NCI-H1417 treated with DMSO at 0.1 percent for 48 hours (cell line): ENCODE results near the gene HDAC10.
"Not testable (repeated sequence)": the region's sequence is repeated elsewhere in the genome, so short reads cannot be mapped to it uniquely, and the experiment has no call there.

ENCODE experiments used
- DNase-seq: peaks from one replicate; lab custom pipeline; 2025; lab: John Stamatoyannopoulos, UW

Gene HDAC10

DNA sequence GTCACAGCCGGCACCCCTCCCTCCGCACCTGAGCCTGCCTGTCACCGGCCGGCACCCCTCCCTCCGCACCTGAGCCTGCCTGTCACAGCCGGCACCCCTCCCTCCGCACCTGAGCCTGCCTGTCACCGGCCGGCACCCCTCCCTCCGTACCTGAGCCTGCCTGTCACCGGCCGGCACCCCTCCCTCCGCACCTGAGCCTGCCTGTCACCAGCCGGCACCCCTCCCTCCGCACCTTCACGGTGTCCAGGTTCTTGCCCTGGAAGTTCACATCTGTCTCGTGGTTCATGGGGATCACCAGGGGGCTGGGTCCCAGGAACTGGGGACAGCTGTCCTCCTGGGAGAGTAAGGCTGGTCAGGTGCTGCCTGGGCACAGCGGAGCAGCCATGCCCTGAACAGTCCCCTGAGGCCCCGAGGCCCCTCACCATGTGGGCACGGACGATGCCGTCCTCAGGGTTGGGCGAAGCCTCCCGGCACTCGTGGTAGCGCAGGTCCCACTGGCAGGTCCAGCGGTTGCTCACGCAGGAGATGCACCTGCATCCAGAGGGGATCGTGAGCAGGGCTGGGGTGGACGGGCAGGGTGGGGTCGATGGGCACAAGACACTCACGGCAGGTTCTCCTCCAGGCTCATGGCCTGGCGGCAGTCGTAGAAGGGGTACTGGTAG is 34.6 kb upstream of the HDAC10 start:
- DNase-seq: no peak

DNA sequence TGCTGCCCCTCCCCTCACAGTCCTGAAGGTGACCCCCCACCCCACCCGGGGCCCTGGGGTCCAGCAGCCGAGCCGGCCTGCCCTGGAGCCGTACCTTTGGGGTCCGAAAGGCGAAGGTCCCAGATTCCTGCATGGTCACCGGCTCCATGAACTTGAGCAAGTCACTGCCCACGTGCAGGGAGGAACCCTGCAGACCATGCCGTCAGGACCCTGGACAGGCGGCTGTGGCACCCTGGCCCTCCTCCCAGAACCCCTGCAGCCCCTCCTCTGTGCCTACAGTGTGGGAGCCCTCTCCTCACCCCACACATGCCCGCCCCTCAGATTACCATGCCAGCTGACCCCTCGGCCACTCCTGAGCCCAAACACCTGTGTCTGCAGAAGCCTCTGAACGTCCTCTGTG is 33.4 kb upstream of the HDAC10 start:
- no peak for DNase-seq

DNA sequence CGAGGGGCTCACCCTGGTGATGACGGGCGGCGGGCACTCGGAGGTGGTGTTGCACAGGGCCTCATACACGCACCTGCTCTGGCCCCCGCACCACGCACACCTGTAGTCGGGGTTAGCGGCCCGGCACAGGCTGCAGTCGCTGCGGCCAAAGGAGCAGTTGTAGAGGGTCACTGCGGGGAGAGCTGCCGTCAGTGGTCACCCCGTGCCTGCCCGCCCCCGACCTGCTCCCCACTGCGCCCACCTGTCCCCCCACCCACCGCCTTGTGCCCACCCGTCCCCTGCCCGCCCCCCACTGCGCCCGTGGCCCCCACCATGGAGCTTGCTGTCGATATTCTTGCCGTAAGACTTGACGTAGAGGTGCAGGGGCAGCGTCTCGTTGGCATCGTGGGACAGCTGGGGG is 32.8 kb upstream of the HDAC10 start:
- DNase-seq: no peak

DNA sequence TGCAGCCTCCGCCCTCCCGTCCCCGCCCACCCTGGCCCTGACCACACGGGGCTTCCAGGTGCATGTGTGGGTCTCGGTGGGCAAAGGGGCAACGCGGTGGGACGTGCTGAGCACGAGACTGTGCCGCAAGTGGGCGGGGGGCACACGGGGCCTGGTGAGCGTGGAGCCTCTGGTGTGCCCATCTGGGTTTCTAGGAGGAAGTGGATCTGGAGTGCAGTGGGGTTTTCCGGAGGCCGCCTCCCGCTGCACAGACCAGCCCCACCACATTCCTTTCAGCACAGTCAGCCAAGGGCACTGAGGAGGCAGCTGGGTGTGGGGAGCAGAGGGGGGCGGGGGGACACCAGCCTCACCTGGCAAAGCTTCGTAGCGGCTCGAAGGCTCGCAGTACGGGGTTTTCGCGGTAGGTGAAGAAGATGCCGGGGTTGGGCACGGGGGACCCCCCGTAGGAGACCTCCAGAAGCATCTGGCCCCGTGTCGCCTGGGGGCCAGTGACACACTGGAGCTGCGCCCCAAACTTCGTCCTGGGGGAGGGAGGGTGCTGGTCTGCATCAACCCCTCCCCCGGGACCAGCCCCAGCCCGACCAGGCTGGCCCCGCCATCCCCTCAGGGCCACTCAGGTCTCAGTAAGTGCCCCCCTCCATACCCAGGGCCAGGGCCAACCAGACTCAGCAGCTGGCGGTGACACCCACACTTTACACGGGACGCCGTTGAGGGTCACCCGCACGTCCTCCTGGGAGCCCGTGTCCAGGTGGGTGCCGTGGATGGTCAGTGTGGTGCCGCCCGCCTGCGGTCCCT is 31.5 kb upstream of the HDAC10 start:
- no peak for DNase-seq

DNA sequence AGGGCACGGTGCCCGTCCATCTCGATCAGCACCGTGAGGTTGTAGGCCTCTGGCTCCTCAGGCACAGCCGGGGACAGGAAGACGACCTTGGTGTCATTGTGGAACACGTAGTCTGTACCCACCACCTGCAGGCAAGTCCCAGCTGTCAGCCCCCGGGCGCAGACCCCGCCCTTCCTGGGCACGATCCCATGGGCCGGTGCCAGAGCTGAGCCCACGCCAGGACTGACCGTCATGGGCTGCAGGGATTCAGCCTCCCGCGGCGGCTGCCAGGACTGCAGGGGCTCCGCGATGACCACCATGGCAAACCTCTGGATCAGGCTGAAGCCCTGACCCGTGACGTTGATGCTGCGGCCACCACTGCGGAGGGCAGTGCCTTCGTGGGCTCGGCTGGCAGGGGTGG is 30.9 kb upstream of the HDAC10 start:
- DNase-seq: no peak

DNA sequence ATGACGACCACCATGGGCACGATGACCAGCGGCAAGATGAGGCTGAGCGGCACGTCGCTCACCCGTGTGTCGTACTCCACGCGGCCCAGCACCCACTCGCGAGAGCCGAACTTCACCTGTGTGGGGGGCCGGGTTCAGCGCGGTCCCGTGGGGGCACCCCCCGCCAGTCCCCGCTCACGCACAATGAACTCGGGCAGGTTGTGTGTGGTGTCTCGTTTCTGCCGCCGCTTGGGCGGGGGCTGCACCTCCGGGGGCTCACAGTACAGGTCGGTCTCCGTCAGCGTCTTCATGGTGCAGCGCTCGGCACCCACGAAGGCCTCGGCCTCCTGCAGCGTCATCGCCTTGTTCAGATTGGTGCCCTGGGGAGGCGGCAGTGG is 30.3 kb upstream of the HDAC10 start:
- no peak for DNase-seq

DNA sequence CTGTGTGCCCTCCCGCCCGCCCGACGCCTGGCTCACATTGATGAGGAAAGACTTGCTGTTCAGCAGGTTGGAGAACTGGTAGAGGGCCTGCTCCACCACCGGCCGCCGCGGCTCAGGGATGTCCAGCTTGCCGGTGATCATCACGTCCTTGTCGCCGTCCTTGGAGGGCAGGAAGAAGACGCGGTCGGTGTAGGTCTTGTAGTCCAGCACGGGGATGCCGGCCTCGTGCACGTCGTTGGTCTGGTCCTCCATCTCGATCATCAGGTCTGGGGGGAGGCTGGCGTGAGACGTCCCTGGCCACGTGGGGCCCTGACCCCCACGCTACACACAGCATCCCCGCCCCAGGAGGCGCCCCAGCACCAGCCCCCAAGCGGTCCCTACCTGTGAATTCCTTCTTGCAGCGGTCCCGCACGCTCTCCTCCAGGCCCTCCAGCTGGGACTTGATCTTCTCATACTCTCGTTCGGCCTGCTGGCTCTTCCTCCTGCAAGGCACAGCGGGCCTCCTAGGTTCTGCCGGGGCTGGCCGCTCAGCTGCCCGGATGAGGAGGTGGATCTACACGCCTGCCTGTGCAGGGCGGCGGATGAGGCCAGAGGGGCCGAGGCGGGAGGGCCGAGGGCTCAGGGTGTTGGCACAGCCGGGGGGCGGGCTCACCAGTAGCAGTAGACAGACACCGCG is 29.8 kb upstream of the HDAC10 start:
- no peak for DNase-seq

DNA sequence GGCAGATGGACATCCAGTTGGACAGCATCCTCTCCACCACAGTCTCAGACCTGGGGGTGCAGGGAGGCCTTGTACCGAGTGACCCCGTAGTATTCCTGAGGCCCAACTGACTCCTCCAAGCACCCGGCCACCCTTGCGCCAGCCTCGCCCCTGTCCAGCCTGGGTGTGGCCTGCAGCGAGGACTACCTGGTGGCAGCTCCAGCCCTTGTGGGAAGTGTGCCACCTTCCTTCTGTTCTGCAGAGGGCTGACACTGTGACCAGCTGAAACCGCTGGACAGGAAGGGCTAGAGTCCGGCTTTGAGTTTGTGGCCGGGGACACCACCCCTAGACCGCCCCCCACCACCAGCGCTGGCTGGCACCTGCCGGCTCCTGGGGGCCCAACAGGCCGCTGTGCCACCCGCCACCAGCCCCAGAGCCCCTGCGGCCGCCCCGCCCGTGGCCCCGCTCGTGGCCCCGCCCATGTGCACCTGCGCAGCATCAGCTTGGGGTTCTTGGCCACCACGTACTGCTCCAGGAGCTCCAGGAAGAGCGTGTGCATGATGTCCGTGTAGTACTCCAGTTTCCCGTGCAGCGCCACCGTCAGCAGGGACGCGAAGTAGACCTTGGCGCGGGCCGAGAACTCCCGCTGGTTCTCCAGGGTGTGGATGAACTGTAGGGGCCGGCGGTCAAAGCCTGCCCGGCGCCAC is 29.1 kb upstream of the HDAC10 start:
- no peak for DNase-seq

DNA sequence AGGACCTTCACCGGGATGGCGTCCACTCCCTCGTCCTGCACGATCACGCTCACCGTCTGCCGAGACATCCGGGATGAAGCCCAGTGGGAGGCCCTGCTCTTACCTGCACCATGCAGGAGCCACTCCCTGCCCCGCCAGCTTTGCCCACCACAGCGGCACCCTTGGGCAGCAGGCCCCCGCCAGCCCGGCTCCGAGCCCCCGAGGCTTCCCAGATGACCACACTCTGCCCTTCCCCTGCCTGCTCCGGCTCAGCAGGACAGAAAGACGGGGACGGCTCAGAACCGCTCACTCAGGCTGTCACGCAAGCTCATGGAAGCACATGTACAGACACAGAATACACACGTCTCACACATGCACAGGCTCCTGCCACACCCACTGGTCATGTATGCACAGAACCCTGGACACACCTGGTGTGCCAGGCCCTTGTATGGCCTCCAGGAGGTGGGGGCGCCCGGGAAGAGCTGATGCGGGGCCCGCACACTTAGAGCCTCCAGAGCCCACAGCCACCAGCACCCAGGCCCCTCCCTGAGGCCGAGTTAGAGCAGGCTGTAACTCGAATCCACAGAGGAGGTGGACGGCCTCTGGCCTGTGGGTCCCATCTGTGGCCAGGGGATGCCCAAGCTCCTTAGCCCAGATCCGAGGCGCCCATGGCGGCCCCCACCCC is 28.0 kb upstream of the HDAC10 start:
- no peak for DNase-seq

DNA sequence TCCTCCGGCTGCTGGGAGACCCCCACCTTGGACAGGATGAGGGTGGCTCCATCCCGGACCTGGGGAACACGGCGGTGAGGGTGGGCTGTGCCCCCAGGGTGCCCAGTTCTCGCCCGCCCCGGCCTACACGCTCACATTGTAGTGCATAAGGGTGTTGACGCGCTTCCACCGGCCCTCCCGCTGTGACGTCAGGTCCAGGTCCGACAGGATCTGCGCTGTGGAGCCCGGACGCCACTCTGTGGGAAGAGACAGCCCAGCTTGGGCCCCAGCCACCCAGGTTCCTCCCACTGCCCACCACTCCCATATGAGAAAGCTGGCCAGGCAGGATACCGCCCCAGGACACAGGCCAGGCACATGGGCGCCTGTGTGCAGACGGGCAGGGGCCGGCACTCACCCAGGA is 27.4 kb upstream of the HDAC10 start:
- no peak for DNase-seq

DNA sequence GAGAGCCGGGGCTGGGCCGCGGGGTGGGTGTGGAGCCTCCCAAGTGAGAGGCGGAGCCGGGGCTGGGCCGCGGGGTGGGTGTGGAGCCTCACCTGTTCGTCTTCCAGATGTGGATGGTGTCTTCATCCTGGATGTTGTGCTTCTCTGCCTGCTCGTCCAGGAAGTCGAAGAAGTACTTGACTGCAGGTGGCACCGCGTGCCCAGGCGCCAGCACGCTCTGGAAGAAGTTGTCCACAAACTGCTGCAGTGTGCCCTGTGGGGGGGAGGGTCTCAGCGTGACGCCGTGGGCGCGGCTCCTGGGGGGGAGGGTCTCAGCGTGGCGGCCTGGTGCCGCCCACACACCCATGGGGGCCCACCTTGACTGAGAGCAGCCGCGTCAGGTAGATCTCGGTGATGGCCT is 26.7 kb upstream of the HDAC10 start:
- no peak for DNase-seq

DNA sequence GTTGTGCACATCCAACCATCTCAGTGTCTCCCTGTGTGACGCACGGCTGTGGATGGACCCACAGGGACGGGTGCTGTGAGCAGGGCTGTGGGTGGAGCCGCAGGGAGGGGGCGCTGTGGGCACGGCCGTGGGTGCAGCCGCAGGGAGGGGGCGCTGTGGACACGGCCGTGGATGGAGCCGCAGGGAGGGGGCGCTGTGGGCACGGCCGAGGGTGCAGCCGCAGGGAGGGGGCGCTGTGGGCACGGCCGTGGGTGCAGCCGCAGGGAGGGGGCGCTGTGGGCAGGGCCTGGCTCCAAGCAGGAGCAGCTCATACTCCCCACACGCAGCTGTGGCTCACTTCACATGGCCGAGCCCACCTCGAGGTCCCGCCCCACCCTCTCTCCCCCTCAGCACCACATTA is 25.1 kb upstream of the HDAC10 start:
- DNase-seq: no peak

DNA sequence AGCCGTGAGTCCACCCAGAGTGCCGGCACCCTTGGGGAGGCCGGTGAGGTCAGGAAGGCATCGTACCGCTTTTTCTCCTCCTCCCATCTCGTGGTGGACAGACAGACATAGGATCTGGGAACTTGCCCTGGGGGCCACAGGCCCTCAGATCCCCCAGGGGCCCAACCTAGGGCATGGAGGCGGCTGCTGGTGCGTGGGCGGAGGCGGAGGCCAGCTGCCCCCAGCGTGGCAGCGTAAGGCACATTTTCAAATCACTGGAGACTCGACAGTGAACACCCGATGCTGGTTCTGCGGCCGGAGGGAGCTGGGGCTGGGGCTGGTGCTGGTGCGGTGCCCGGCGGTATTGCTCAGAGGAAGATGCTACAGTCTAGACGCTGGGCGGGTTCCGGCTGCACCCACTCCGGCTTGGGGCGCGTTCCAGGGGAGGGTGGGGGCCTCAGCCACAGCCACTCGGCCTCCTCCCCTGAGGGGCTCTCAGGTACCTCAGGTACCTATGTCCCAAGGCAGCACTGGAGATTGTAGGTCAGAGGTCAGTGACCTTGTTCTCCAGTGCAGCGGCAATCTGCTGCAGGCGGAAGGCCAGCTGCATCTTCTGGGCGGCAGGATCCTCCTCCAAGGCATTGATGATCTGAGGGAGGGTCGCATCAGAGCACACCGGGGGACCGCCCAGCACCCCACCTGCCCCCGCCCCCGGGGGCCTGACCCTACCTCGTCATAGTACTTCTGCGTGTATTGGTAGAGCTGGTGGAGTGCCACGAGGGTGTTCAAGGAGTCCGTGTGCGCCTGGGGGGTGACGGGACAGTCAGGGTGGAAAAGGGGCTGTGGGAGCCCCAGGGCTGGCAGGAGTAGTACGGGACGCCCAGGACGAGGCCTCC is 24.4 kb upstream of the HDAC10 start:
- DNase-seq: no peak

DNA sequence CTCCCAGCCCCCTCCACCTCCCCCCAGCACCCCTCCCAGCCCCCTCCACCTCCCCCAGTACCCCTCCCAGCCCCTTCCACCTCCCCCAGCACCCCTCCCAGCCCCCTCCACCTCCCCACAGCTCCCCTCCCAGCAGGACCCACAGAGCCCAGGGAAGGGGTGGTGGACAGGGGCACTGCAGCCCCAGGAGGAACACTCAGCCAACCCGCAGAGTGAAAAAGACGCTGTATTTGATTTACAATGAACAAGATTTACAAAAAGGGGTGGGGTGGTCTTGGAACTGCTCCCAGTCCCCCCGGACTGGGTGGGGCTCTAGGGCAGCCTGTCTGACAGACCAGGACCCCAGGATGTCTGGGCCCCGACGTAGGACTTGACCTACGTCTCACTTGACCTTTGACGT is 23.7 kb upstream of the HDAC10 start:
- no peak for DNase-seq

DNA sequence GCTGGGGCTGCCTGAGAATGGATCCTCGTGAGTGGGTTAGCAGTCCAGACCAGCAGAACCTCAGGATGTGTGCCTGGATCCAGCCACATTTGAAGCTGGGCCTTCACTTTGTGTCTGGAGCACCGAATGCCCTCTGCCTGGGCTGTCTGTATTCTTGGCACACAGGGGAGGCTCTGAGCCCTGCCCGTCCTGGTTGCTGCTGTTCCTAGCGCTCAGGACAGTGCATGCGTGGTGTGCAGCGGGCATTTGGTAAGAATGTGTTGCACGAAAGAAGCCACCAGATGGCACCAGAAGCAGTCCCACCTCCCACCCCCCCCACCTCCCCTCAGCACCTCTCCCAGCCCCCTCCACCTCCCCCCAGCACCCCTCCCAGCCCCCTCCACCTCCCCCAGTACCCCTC is 23.2 kb upstream of the HDAC10 start:
- DNase-seq: no peak

DNA sequence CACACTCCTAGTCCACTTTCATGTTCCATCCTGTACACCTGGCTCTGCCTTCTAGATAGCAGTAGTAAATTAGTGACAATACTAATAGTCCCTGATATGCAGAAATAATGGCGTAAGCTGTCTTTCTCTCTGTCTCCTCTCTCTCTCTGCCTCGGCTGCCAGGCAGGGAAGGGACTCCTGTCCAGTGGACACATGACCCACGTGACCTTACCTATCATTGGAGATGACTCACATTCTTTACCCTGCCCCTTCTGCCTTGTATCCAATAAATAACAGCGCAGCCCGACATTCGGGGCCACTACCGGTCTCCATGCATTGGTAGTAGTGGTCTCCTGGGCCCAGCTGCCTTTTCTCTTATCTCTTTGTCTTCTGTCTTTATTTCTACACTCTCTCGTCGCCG is 22.7 kb upstream of the HDAC10 start:
- DNase-seq: not testable (repeated sequence)

DNA sequence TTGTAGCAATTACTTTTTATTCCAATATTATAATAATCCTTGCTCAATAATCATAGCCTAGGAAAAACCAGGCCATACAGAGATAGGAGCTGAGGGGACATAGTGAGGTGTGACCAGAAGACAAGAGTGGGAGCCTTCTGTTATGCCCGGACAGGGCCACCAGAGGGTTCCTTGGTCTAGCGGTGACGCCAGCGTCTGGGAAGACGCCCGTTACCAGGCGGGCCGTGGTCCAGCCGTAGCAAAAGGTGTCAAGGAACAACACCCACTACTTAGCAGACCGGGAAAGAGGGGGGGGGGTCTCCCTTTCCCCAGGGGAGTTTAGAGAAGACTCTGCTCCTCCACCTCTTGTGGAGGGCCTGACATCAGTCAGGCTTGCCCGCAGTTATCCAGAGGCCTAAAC is 22.3 kb upstream of the HDAC10 start:
- DNase-seq: not testable (repeated sequence)

DNA sequence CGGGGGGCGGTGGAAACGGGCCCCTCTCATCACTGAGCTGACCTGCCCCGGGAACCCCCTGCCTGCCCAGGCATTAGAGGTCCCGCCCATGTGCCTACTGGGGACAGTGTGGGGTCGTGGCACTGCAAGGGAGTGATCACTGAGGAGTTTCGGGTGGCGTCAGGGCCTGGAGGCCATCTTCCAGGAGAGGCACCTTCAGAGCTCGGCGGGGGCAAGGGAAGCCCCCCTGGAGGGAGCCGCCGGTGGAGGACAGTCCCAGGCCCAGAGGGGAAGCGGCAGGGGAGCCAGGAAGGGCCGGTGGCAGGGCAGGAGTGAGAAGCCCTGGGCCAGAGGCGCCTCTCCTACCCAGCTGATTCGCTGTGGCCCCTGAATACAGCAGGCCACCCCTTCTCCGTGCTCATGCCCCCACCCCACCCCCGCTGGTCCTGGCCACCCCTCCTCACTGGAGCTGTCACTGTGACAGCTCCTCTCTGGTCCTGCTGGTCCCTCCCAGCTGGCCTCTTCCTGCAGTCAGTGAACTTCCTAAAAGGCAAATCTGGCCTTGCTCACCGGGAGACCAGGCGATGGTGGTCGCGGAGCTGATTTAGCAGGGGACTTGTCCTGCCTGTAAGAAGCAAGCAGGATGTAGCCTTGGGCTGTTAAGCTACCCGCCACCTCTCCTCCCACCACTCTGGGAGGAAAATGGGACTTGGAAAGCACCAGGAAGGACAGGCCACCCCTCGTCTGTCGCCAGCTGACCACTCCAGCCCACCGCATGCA is 21.2 kb upstream of the HDAC10 start:
- DNase-seq: no peak

DNA sequence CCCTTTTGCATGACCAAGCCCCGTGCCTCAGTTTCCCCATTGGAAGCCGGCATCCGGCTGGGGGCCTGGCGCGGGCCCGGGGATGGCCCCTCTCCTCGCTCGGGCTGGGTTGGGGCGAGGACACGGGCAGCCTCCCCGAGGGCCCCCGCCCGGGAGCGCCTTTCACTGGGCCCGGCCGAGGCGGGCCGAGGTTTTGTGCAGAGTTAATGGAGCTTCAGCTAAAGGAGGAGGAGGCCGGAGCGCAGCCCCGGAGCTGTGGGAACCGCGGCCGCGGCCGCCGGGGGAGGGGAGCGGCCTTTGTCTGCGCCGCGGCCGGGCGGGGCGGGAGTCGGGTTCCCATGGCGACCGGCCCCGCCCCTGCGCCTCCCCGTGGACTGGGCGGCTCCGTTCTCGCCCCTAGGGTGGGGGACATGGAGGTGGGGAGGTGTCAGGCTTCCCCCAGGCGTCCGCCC is 20.5 kb upstream of the HDAC10 start:
- no peak for DNase-seq

DNA sequence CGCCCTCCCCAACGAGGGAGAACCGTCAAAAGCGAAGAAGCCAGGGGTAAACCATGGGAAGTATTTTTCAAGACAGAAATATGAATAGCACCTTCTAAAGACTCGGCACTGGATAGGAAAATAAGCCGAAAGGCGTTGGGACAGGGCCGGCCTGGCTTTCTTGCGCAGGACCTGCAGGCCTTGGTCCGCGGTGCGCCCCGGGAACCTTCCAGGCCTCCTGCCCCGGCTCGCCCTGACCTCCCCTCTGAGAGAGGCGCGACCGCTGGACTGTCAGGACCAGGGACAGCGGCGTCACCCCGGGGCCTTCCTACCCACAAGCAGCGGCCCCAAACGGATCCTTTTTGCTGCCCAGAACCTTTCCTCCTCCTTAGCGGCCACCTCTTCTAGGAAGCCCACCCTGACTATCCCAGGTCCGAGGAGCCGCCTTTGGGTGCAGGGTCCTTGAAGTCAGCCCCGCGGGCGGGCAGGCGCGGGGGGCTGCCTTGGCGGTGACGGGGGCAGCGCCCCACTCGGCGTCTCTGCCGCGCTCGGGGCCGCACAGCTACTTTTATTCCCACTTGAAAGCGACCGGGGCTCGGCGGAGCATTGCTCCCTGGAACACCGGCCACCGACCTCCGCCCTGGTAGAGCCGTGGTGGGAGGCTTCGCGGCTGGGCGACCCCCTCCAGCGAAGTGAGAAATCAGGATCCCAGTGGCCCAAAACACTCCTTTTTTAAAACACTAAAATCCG is 19.8 kb upstream of the HDAC10 start:
- DNase-seq: no peak
